NCI-H146 (cell line): ENCODE measurements around the gene FGGY.
A peak's percentile ranks its signal among the peaks of the same experiment; 100 is the strongest.
"Not testable (repeated sequence)": the region's sequence is repeated elsewhere in the genome, so short reads cannot be mapped to it uniquely, and the experiment has no call there.

ENCODE experiments used
- DNase-seq: peaks from one replicate; lab custom pipeline; 2025; lab: John Stamatoyannopoulos, UW

Gene FGGY

DNA sequence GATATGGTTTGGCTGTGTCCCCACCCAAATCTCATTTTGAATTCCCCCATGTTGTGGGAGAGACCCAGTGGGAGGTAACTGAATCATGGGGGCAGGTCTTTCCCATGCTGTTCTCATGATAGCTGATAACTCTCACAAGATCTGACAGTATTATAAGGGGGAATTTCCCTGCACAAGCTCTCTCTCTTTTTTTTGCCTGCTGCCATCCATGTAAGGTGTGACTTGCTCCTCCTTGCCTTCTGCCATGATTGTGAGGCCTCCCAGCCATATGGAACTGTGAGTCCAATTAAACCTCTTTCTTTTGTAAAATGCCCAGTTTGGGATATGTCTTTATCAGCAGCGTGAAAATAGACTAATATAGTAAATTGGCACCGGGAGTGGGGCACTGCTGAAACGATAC, 439.0 kb downstream of the FGGY start:
- DNase-seq = not testable (repeated sequence)

DNA sequence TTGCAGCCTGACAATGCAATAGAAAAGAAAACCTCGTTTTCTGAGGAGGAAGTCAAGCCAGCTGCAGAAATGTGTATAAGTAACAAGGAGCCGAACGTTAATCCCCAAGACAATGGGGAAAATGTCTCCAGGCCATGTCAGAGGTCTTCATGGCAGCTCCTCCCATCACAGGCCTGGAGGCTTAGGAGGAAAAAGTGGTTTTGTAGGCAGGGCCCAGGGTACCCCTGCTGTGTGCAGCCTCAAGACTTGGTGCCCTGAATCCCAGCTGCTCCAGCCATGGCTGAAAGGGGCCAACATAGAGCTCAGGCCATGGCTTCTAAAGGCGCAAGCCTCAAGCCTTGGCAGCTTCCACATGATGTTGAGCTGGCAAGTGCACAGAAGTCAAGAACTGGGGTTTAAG, 439.9 kb downstream of the FGGY start:
- DNase-seq = no peak

DNA sequence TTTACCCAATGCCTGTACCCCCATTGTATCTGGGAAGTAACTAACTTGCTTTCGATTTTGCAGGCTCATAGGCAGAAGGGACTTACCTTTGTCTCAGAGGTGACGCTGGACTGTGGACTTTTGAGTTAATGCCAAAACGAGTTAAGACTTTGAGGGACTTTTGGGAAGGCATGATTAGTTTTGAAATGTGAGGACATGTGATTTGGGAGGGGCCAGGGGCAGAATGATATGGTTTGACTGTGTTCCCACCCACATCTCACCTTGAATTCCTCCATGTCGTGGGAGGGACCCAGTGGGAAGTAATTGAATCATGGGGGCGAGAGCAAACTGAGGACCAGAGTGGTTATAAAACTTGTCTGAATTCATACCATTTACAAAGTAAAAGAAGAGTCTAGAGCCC, 440.7 kb downstream of the FGGY start:
- DNase-seq = no peak

DNA sequence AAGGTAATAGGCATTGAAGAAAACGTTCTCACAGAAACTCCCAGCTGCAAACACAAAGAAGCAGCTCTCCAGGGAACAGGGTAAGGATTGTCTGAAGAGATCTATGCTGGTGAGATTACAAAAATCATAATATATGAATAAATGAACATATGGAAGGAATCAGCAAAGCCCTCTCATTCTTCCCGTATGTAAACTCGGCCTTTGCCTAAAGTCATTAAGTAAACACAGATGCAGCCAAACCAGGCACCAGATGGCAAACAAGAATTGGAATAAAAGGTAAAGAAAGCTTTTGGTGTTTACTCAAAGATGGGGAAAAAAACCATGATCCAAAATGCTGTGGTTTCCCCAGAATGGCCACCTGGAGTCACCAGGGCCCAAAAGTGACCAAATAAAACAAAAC, 441.3 kb downstream of the FGGY start:
- DNase-seq = peak; percentile 66

DNA sequence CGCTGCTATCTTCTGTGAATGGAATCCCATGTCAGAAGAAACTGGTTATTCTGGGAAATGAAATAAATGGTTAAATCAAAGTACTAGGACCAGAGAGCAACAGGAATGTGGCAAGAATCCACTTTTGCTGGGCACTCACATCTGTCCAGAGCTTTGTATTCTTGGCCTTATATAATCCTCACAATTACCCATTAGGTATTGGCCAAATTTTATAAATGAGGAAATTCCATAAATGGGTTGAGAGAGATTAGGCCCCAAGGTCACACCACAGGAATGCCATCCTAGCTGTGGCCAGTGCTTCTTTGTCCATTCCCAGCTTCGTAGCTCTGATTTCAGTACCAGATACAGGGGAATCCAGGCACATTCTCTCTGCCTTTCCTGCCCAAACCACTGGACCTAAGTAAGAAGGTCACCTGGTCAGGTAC, 441.7 kb downstream of the FGGY start:
- DNase-seq = no peak

DNA sequence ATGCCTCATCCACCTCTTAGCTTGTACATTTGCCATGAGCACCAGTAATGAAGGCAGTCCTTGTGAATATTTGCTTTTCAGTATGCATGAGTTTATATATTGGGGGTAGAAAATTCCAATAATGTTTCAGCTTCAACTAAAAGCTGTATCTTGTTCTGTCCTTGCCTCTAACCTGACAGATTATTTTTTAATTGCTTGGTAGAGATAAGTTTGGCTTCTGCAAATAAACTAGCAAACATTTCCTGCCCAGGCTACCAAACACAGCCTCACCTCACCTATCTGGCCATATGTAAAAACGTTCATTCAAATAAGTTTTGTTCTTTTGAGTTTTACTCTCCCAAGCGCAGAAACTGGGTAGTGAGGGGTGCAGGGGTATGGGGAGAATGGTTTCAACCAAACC, 442.2 kb downstream of the FGGY start:
- no peak for DNase-seq

DNA sequence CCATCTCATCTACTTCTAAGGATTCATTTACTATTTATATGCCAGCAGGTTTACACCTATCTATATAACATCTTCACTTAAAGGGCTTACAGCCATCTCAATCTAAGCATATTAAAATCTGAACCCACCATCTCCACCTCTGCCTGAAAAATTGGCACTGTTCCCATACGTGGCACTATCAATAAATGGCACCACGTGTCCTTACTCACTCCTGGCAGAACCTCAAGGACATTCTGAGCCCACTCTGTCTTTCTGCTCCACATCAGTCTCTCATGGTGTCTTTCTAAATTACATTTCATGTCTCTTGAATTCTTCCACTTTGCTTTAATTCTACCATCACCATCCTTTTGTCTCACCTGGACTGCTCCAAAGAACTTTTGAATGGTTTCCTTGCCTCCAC, 445.6 kb downstream of the FGGY start:
- no peak for DNase-seq

DNA sequence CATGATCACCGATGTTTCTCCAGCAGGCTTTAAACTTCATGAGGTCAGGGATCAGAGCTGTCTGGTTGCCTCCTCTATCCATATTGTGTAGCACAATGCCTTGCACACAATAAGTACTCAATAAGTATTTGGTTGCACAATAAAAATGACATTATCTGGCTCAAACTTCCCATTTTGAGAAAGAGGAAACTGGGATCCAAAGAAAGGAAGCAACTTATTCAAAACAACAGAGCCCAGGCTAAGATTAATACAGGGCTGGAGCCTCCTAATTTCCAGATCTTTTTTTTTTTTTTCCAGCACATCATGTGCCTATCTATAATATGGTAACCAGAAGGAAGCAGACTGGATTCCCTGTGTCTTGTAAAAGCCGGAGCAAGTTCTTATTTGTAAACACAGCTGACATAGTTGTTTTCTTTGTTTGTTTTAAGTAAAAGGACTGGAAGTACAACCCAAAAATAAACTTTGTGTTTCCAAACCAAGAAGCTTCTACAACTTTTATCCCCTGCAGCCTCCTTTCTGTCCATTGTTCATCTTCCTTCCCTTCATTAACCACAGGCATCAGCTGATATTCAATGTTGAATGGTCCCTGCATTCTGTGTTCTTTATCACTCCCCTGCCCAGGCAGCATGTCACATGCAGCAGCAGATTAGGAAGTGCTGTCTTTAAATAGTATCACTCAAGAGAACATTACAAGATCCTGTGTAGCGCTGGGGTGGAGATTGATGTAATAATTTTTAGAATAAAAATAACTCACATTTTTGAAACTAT, 446.6 kb downstream of the FGGY start:
- no peak for DNase-seq

DNA sequence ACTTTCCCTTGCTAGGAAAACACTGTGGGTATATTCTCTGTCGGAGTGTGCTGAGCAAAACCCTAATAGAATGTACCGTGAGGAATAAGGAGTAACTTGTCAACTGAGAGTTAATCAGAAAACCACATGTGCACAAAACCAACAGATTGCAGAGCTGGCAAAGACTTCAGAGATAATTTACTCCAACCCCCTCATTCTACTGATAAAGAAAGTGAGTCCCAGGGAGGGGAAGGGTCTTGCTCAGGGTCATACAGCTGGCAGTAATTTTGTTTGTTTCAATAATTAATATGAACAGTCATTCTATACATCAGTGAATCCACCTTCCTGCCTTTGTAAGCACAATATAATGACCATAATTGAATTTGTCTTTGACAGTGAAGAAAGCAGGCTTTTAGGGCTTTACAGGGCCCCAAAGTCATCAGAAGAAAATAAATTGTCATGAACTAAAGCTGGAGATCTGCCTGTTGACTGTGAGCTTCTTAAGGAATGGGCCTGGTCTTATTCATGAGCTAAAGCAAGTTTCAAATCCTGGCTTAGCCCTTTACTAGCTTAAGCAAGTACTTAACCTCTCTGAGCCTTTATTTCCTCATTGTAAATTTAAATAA, 450.6 kb downstream of the FGGY start:
- DNase-seq = peak; percentile 75

DNA sequence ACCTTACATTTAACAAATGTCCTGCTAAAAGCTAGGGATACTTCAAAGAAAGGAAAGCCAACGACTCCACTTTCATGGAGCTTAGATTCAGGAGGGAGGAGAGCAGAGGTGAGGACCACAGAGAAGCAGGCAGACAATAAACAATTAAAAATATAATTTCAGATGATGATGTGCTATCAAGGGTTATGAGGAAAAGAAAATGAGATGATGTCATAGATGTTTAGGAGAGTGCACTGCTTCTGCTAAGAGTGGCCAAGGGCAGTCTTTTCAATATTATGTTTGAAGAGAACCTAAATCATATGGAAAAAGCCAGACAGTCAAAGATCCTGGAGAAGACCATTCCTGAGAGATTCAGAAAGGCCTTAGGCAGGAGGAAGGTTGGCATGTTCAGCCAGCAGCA, 451.2 kb downstream of the FGGY start:
- DNase-seq = no peak

DNA sequence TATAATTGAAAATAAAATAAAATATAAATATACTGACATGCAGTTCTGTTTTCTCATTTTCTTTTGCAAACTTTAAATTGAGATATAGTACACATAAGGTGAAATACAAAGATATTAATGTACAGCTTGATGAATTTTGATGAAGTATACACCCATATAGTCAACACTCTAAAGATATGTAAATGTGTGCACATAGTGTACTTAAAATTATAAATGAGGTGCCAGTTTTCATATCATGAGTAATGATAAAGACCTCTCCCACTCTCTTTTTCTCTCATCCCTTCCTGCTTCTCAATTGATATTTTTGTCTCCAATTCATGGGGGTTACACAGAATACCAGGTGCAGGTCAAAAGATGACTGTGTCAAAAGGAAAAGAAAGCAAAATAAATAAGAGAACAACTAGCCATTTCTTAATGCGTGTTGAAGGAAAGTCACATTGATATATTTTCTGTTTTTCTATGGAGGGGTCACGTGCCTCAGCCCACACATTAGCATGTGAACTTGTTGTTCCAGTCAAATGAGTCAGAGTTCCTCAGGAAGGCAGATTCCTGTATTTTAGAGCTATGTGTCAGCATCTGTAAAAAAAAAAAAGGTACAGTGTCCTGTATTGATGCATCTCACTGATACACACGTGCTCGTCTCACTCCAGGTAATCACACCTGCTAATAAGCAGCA, 453.6 kb downstream of the FGGY start:
- DNase-seq = peak; percentile 19

DNA sequence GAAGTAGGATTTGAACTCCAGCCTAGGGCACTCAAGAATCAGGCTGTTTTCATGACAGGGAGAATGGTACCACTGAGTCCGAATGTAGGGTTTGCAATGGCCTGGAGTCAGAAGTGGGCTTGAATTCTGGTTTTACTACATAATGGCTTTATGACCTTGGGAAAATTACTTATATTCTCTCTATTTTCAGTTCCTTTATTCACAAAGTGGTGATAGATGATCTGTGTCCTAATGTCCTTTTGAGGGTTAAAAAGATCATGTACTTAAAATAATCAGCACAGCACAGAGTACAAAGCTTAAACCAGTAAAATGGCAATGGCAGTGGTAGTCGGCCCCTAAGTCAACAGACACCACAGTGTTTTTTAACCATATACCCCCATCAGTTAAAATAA, 454.1 kb downstream of the FGGY start:
- no peak for DNase-seq

DNA sequence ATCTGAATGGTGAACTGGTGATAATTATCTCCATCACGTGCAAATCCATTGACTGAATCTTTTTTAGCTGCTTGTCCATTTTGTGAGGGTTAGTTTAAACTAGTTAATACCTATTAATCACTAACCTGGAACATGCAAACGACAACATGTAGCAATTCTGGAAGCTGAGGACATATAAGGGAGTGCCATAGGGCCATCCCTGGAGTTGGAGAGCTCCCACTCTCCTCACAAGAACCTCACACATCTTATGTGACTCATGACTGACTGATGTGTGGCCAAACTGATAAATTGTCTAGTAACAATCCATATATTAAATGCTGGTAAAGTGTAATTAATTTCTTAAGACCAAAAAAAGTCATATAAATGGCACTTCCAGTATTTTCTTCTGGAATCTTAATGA, 454.9 kb downstream of the FGGY start:
- DNase-seq = no peak

DNA sequence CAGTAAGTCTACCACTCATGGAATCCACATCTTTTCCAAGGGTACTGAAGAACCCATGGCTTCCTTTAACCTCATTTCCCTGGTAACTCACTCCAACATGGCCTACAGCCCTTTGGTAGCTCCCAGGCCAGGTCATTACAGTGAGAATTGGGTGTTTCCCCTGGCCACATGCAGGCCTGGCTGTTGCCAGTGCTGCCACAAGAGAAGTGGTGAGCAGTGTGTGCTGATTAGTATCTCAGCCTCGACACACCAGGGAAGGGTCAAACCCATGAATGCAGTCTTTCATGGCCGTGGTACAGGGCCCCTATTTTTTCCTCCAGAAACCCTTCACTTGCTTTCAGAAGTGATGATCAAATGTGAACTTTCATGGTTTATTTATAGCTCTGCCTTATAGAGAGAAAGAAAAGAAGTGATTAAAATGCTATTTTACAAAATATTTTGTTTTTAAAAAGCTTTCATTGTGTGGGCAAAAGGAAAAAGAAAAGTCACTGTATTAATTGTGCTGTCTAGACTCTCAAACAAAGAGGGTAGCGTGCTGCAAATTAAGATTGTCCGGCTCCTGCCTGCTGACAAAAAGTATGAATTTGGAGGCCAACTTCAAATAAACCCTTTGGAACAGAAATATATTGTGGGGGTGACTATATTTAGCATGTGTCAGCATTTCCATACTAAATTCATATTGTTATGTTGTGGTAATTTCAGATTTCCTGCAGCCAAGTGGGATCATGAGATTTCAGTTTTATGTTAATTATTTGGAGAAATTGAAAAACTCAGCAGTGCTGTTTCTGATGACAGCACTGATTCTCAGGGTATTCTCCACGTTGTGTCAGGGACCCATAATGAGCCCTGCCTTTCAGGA, 455.9 kb downstream of the FGGY start:
- no peak for DNase-seq

DNA sequence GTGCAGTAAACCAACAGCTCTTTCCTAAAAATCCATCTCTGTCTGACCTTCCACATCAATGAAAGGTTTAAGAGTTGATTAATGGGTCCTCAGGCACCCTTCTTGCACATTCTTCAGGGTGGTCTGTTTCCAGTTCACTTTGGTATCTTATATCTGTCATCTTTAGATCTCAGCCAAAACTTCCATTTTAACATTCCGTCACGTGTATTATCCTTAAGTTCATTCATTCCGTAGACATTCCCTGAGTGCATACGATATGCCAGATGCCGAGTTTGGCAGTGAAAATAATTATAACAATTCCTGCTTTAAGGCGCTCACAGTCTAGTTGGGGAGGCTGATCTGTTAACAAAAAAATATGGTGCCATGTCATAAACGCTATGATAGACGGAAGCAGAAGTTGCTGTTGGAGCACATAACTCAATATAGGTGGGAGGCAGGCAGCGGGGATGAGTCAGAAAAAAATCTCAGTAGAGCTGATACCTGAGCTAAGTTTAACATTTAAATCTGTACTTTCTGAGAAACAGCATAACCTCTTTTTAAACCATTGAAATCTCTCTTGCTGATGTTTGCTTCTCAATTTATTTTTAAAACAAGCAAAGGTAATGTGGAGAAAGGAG, 458.3 kb downstream of the FGGY start:
- DNase-seq = no peak

DNA sequence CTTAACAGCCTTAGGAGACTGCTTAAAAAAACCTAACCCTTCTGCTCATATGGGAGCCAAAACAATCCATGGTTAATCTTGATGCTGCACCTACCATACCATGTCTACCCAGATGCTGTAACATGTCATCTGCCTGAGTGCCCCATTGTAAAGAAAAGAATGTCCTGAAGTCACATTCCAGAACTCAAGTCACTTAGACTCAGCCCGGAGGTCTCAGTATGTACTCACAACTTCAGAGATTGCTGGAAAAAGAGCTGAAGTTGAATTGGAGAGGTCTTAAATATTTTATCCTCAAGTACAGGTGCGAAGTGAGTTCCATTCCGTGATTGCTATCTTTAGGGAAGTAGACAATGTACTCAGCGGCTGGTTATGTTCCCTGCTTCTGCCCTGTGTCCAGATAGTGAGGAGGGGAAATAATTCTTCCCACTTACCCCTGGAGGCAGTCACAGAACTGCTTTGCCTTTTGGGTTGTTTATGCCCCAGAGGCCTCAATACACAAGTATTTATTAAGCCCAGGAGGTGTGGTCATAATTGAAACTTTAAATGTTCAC, 460.4 kb downstream of the FGGY start:
- no peak for DNase-seq

DNA sequence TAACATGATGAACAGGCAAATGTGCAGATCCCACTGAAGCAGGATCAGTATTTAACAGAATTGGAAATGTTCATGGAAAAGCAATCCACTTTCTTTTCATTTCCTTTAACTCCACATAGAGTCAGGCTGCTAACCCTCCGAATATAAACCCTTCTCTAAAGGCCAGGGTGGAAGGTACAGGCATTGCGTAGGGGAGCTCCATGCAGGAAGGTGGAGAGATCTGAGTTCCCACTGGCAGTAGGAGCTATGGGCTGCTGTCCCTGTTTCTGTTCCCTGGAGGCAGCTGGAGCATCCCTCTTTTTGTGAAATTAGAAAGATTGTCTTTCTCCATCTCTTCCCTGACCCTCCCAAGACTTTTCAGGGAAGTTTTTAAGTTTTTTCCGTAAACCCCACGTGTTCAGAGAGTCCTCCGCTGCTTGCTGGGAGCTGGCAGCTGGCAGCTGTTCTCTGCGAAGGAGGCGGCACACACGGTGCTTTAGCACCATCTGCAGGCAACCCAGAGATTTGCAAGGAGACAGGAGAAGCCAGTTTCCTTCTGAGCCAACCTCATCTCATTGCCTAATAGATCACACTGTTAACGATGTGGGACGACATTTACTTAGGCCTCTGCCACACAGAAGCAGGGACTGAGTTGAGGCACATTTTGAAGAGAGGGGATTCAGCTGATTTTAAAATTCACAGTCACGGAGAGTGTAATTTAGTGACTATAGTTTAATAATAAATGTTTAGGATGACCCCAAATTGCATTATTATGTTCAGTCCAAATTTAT, 462.4 kb downstream of the FGGY start:
- peak; percentile 79 for DNase-seq

DNA sequence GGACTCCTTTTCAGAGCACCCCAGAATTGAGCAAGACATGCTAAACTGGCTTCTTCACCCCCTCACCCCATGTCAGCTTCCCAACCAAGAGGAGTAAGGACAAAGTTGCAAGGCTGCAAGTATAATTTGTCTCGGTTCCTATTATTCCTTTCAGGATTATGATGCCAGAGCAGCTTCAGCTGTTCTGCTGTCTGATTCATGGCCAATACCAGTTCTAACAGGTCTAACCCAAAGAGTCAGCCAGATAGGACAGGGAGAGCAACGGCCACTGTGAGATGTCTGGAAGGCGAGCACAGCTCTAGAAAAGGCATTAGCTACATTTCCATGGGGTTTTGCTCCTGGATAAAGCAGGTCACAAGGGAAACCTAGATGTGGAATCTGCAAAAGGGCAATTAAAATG, 464.5 kb downstream of the FGGY start:
- no peak for DNase-seq

DNA sequence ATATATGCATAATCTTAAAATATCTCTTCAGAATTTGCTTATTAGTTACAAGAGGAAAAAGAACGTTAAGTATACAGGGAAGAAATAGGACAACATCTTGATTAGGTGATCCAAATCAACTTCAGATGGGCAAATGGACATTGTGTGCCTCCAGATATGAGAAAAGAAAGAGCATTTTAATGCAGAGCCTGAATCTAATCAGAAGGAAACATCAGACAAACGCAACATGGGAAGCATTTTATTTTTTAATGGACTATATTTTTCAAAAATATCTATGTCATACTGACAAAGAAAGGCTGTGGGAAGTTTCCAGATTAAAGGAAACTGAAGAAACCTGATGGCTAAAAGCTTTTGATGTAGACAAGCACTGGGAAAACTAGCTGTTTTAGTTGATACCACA, 466.5 kb downstream of the FGGY start:
- no peak for DNase-seq

DNA sequence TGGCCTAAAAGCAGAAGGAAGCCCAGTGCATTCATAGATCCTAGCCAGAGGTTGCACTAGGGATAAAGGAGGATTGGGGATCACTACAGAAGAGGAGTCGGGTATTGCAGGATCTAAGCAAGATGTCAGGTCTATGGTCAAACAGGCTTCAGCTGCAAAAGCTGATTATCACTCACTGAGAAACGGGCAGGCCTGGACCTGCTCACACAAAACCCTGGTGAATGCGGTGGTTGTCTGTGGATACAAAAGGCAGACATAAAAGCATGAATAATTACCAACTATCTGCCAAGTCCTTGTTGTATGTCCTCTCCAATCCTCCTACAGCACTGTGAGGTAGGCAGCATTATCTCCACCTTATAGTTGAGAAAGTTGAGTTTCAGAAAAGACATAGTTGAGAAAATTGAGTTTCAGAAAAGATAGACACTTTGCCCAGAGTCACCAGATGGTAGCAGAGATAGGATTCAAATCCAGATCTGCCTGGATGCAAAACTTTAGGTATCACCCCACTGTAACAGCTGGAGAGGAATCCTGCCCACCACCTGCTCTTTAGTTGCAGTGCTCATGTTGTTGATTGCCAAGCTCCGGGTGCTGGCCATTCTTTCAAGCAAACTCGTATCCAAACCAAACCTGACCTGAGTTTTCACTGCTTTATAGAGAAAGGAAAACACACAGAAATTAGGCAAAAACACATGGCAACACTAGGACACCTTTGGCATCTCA, 468.3 kb downstream of the FGGY start:
- DNase-seq = peak; percentile 97
